HG02623 (cell line): ENCODE data around the gene RIT1.
"Not testable (repeated sequence)": the region's sequence is repeated elsewhere in the genome, so short reads cannot be mapped to it uniquely, and the experiment has no call there.

Experiments used
- ATAC-seq: cut with Tn5 transposase; IDR thresholded peaks from one replicate; pipeline ENCODE4 v1.9.1; 2021; ENCODE audit warnings: moderate library complexity; ENCODE audit not compliant: unreplicated experiment

The RIT1 gene

DNA sequence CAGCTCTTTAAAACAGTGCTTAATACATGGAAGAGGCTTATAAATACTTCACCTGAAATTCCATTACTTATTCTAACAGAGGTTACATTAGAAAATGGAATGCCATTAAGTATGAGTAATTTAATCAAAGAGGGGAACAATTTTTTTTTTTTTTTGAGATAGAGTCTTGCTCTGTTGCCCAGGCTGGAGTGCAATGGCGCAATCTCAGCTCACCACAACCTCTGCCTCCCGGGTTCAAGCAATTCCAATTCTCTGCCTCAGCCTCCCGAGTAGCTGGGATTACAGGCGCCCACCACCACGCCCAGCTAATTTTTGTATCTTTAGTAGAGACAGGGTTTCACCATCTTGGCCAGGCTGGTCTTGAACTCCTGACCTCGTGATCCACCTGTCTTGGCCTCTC lies 15.5 kb downstream of the RIT1 start:
- not testable (repeated sequence) for ATAC-seq

DNA sequence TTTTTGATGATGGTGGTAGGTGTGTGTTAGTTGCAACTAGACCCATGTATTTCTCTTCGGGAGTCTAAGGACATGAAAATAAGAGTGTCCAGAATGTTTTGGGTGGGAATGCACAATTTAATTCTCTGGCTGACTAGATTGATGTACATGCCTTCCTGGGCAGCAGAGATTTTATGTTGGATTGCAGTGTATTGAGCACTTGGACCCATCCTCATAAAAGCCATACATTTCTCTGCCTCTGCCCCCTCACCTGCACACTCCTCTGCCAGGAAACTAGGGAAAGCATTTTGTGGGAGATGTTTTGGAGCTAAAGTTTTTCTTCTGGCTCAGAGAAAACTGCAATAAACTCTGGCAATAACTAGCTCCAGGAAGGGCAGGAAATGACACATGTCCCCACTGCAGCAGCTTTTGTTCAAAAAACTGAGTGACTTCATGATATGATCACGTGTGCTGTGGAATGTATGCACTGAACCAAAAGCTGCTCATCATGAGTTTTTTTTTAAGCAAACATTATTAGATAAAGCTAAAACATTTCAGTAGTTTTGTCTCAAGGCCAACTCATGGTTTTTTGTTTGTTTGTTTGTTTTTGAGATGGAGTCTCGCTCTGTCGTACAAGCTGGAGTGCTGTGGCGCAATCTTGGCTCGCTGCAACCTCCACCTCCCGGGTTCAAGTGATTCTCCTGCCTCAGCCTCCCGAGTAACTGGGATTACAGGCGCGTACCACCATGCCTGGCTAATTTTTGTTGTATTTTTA lies 17.6 kb downstream of the RIT1 start:
- no peak for ATAC-seq

DNA sequence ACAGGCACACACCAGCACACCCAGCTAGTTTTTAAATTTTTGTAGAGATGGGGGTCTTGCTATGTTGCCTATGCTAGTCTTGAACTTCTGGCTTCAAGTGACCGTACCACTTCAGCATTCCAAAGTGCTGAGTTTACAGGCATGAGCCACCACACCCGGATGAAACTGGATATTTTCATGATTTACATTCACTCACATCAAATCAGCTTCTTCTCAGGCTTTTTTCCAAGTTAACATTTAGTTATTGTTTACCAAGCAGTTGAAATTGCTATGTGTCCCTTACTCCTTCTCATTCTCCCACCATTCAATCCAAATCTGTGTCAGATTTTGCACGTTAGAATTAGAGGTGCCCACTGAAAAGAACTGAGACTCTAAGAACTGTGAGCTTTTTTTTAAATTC lies 18.4 kb downstream of the RIT1 start:
- no peak for ATAC-seq

DNA sequence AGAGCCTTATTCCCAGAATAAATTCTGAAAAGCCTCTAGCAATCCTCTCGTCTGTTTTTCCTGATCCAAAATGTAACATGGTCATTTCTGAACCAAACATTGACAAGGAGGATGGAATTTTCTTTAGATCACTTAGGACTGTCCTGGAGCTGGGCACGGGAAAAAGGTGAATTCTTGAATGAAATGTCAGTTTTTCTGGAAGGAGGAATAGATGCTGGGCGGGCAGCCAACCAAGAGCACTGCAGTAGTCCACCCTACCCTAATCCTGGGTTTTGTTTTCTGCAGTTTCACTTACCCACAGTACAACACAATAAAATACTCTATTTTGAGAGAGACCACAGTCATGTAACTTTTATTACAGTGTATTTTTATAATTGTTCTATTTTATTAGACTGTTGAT lies 20.9 kb downstream of the RIT1 start:
- ATAC-seq: no peak

DNA sequence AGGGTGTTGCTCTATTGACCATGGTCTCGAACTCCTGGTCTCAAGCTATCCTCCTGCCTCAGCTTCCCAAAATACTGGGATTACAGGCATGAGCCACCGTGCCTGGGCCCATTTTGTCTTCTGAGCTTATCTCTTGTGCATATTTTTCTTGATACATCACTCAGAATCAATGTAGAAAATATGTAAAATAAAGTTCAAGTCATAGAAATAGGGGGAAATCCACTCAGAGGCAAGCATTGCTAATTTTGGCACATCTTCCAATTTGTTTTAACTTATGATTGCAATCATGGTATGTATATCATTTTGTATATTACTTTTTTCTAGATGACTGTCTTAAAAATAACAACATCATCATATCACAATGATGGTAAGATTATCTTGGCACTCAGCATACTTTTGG lies 21.6 kb downstream of the RIT1 start:
- ATAC-seq: no peak

DNA sequence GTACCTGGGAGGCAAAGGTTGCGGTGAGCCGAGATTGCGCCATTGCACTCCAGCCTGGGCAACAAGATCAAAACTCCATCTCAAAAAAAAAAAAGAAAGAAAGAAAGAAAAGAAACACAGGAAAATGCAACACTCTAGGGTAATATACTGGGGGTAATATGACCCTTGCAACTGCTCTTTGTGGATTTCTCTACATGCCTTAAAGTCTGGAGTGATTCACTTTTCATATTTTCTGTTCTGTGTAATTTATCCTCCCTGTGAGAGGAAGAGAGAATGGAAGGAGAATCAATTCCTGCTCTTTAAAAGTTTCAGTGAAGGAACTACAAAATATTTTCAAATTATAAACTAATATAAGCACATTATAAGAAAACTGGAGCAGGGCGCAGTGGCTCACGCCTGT lies 22.7 kb downstream of the RIT1 start:
- no peak for ATAC-seq

DNA sequence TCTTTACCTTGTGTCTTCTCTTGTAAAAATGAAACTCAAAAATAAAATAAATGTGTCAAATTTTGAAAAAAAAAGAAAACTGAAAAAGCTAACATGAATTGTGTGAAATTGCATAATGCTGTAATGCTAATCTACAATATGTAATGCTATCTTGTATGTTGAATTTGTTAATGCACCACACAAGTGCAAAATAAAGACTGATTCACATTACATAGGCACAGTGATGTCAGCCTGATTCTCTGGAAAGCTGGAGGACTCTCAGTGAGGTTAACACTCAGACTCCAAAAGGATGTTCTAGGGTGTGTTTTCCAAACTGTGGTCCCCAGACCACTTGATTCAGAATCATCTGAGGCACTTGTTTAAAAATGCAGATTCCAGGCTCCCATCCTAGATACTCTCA lies 26.2 kb downstream of the RIT1 start:
- ATAC-seq: no peak

DNA sequence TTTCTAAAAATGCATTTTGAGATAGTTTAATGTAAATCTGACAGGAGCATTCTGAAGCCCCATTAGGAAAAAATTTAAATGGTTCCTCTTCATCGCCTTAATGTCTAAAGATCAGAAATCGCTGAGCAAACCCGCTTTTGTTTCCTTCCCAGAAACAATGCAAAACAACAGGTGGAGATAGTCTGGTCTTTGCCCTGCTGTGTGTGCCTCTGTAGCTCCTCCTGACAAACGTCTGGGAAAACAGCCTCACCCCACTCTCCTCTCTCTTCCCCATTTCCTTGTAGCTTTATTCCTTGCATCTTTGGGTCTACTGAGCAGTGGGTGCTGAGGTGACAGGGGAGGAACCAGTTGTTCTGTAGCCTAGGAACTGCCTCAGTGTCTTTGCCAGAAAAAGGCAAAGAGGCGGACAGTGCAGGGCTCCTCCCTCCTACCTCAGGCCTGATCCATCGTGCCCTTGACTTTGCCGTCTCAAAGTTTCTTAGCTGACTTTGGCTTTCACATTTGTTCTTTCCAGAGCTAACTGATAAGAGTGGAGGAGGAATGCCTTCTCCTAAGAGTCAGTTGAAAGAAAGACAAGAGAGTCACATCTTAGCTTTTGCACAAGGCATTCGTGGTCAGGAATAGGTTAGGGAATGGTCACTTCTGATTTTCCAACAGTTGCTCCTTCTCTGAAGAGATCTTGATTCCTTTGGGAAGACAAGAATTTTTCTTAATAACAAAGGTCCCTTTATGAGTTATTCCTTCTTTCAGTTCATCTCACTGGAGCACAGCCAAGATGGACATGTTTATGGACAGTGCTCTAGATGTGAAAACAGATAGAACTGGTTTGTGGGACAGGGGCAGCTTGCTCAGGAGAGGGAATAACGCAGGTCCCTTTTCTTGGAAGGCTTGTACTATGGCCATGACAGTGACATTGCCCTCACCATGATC lies 26.9 kb downstream of the RIT1 start:
- ATAC-seq: no peak

DNA sequence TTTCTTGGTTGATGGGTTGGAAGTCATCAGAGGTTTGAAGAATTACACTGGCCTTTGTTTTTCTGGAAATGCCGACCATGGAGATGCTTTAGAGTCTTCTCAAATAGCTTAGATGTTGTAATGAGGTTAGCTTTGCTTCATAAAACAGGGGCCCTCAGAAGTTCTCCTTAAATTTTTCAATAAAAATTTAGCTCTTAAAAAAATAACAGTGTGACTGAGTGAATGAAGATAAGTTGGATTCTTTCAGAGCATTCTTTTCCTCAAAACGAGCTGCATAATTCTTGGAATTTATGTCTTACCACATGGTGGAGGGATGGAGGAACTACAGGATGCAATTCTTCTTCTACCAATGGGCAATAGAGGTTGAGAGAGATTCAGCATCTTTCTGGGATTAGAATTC lies 28.4 kb downstream of the RIT1 start:
- no peak for ATAC-seq

DNA sequence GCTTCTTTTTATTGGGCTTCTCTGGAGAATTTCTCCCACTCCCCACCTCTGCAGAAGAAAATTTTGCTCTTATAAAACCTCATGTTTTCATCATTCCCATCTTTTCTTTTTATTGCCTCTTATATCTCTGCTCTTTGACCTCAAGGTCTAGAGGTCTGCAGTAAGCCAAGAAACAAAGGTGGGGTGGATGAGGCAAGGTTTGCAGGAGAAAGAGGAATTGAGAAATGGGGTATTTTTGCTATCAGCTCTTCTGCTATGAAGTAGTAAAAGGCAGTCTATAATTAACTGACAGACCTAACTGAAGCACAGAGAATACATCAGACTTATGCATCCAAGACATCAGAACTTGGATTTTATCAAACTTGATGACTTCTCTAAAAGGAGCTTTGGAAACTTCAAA lies 28.9 kb downstream of the RIT1 start:
- no peak for ATAC-seq

DNA sequence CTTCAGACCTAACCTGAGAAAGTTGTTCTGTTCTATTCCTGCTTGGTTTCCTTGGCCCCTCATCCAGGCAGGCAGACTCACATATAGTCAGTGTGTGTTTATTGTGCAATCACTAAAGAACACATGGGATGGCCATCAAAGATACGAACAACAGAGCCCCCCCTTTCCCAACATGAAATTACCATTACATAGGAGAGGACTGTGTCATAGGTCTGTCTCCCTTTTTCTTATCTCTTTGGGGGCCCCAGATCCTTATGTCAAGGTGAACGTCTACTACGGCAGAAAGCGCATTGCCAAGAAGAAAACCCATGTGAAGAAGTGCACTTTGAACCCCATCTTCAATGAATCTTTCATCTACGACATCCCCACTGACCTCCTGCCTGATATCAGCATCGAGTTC lies 30.2 kb downstream of the RIT1 start:
- no peak for ATAC-seq

DNA sequence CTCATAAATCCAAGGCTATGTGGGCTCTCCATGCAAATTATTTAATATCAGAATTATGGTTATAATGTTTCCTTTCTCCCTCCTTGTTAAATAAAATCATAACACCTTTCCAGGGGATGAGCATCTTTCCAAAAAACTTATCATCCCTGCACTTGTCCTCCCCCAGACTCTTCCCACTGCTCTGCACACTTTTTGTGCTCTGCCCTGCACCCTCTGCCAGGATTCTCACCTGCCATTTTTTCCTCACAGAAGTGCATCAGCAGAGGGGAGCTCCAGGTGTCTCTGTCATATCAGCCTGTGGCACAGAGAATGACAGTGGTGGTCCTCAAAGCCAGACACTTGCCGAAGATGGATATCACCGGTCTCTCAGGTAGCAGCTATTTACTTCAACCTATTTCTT lies 30.9 kb downstream of the RIT1 start:
- ATAC-seq: no peak

DNA sequence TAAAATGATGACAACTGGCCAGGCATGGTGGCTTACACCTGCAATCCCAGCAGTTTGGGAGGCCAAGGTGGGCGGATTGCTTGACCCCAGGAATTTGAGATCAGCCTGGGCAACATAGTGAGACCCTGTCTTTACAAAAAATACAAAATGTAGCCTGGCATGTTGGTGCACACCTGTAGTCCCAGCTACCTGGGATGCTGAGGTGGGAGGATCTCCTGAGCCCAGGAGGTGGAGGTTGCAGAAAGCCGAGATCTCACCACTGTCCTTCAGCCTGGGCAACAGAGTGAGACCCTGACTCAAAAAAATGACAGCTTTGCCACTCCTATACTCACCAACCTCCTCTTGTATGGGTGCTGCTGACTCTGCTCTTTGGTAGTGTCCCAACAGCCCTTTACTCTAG lies 33.2 kb downstream of the RIT1 start:
- no peak for ATAC-seq

DNA sequence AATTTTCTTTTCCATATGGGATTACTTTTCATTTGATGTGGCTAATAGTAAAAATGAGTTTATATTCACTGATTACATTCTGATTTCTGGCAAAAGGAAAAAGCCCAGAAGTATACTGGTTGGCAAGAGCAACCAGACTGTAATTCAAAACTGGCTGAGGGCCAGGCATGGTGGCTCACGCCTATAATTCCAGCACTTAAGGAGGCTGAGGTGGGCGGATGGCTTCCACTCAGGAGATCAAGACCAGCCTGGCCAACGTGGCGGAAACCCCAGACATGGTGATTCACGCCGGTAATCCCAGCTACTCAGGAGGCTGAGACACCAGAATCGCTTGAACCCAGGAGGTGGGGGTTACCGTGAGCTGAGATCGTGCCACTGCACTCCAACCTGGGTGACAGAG lies 37.3 kb downstream of the RIT1 start:
- no peak for ATAC-seq

DNA sequence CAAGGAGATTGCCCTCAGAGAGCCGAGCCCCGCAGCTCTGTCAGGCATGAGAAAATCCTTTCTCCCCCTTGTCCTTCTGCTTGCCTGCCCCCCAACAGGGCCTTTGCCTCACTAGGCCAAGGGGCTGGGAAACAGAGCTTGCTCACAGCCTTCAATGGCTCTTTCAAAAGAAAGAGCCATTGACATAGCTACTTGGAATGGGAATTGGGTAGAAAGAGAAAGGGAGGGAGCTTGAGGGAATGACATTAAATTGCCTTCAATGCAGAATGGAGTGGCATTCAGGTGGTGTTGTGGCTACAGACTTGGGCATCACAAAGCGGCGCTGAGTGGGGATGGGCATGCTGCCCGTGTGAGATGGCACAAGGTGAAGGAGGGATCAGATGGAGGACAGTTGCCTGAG lies 38.6 kb downstream of the RIT1 start:
- no peak for ATAC-seq

DNA sequence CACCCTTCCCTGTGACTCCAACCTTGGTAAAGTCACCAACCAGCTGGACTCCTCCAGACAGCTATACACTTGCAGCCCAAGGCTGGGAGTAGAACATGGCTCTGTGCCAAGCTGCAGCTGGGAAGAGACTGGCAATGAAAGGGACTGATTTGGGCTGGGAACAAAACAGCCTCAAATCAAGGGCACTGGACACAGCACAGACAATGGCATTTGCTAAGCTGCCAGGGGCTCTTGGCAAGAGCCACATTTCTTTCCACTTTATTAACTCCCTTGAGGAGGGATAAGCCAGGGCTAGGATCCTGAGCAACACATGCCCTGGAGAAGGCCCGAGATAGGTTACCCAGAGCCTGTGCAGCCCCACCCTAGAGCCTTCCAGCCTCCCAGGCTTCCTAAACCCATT lies 39.8 kb downstream of the RIT1 start:
- no peak for ATAC-seq

DNA sequence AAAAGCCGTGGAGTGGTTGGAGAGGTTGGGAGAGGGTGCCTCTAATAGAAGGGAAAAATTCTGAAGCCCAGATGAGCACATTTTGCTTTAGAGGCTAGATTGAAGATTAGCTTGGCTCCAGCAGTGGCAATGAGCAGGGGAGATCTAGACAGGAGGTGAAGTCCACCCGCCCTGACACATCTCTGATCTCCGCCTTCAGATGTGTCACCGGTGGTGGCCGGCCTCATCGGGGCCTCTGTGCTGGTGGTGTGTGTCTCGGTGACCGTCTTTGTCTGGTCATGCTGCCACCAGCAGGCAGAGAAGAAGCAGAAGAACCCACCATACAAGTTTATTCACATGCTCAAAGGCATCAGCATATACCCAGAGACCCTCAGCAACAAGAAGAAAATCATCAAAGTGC lies 43.4 kb downstream of the RIT1 start:
- no peak for ATAC-seq

DNA sequence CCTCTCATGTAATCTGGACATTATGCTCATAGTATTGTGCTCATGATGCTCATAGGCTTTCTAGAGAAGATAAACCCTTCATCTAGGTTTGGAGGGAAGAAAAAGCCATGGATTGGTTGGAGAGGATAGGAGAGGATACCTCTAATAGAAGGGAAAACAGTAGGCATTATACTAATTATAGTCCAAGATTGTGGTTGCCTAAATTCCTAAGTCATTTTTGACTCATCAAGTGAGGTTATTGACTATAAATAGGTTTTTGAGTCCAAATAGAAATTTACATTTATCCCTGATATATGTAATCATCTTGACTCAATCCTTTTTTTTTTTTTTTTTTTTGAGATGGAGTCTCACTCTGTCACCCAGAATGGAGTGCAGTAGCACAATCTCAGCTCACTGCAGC lies 46.8 kb downstream of the RIT1 start:
- no peak for ATAC-seq

DNA sequence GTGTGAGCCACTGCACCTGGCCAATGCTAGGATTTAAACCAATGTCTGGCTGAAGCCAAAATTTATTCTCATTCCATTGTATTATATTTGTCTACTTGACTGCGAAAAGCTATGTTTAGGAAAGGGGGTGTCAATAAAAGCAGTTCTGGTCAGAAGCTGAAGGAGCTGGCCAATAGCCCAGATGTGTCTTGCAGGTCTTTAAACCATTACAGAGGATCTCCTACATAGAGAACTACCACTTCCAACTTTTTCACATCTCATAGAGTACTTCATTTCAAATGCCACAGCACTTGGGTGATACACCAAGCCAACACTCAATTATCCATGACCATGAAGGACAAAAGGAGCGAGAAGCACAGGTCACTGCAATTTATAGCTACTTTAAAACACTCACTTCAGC lies 49.3 kb downstream of the RIT1 start:
- ATAC-seq: no peak

DNA sequence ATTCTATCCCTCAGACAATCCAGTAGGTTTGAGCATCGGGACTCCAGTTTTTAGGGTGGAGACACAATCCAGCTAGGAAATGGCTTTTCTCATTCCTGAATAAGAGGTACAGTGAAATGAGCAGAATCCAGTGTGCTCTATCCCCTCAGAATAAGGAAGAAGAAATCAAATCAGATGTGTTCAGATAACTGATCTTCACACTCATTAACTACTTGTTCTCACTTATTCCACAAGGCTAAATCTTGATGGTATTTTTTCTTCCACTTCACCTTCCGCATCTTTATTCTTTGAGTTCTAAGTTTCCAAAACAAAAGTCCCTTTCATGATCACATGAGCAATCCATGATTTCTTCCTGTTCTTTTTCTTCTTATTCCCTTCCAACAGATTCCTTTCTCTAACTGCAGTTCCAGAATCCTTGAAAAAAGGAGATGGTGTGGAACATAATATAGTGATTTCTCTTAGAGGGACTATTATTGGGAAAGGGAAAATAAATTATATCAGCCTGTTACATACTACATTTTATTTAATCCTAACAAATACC lies 50.1 kb downstream of the RIT1 start:
- ATAC-seq: no peak

DNA sequence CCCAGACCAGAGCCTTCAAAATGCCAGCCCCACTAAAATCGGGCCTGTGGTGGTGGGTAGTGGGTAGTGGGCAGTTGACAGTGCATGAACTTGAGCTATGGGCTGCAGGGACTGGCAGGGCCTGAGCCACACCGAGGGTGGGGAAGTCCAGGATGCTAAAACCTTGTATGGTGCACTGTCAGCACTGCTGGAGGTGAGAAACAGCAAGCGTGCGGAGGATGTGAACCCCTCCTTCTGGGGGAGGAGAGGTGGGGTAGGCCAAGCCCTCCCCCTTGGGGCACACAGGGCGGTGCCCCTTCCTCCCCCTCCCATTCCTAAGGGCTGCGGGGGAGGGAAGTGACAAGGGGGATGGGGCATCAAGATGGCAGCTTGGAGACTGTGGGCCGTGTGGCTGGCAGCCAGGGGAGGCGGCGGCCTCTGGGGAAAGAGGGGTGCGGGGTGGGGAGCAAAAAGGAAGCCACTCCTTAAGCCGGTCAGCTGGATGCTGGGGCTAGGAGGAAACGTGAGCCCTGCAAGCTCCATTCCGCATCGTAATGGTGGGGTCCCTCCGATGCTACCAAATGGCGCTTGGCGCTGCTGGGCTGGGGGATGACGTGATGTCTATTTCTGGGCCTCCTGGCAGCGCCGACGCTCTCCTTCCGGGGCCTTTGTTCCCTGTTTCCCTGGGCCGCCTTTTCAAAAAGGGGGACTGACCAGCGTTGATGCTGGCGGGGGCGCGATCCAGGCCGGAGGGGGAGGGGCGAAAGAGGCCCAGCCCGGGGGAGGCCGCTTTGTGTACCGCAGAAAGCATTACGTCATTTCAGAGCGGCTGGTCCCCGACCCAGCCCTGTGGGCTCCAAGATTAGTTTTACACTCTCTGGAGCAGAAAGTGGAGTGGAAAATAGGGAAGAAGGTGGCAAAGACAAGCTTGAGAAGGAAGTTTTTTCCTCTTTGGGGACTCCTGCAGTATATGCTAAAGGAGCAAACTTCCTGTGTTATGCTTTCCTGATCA lies 51.0 kb downstream of the RIT1 start:
- ATAC-seq: peak; percentile 20
